K562 (cell line): Measurements from ENCODE around the gene PWWP2A. TPM values are rescaled to one million over a fixed set of nuclear protein-coding genes. Genes with fewer than 3 reads are reported as not detected.
A peak's percentile ranks its signal among the peaks of the same experiment; 100 is the strongest.

Source experiments
- CBX1 ChIP-seq: sonication (generic); IDR thresholded peaks from 2 replicates; pipeline ENCODE4 v1.6.1; 2016; ENCODE audit warnings: antibody characterized with exemption, low read depth, mild to moderate bottlenecking
- CEBPG ChIP-seq, 3 experiments: fragments of 200-800 bp in 1 of 3; sonication (Bioruptor generic) in 1 of 3; sonication (generic) in 1 of 3; formaldehyde crosslinking in 1 of 3; IDR thresholded peaks in 2 of 3; conservative IDR thresholded peaks in 1 of 3; 2 replicates each; pipeline versions ENCODE4 v1.6.1 to v1.8.0; 2016 to 2022; ENCODE audit warnings: missing compliant biosample characterization in 2 of 3, missing genetic modification characterization in 2 of 3, mild to moderate bottlenecking in 1 of 3, missing genetic modification reagents in 1 of 3
- HDAC2 ChIP-seq: fragments of 450-650 bp; IDR thresholded peaks from 2 replicates; pipeline ENCODE4 v1.6.1; 2016; ENCODE audit warnings: mild to moderate bottlenecking
- HNRNPLL ChIP-seq: fragments of 200-400 bp; formaldehyde crosslinking; IDR thresholded peaks from 2 replicates; pipeline ENCODE4 v1.6.1; 2017; ENCODE audit warnings: low read length, low read depth, mild to moderate bottlenecking; ENCODE audit not compliant: poor library complexity, severe bottlenecking
- ILK ChIP-seq: fragments of 450-650 bp; IDR thresholded peaks from 2 replicates; pipeline ENCODE4 v1.6.1; 2016; ENCODE audit warnings: missing genetic modification characterization, low read depth, mild to moderate bottlenecking, missing compliant biosample characterization, moderate library complexity, borderline replicate concordance
- KDM1A ChIP-seq, 2 experiments: fragments of 450-650 bp; IDR thresholded peaks; 2 replicates each; pipeline ENCODE4 v1.6.1; 2016; ENCODE audit warnings: mild to moderate bottlenecking in 2 of 2
- MAFK ChIP-seq: IDR thresholded peaks from 2 replicates; pipeline ENCODE4 v1.6.1; 2011; ENCODE audit warnings: low read length, improper control_type of control experiment
- MYNN ChIP-seq, 2 experiments: sonication (generic); formaldehyde crosslinking in 1 of 2; IDR thresholded peaks; 2 replicates each; pipeline versions ENCODE4 v1.5.0 to v1.6.1; 2016 to 2020; ENCODE audit warnings: antibody characterized with exemption in 1 of 2, missing genetic modification reagents in 1 of 2
- NRF1 ChIP-seq, 2 experiments: fragments of 450-650 bp; IDR thresholded peaks in 1 of 2; conservative IDR thresholded peaks in 1 of 2; 2 replicates each; pipeline ENCODE4 v1.6.1; 2014; ENCODE audit warnings: mild to moderate bottlenecking in 2 of 2
- RCOR1 ChIP-seq, 2 experiments: IDR thresholded peaks; 2 replicates each; pipeline ENCODE4 v1.6.1; 2012; ENCODE audit warnings: low read depth in 2 of 2, low read length in 2 of 2, borderline replicate concordance in 1 of 2, improper control_type of control experiment in 1 of 2
- ZNF263 ChIP-seq: sonication (generic); formaldehyde crosslinking; IDR thresholded peaks from 2 replicates; pipeline ENCODE4 v1.8.0; 2022; ENCODE audit warnings: mild to moderate bottlenecking, missing genetic modification reagents, borderline replicate concordance
- polyA plus RNA-seq, 8 experiments: library from polyadenylated mRNA; depleted of rRNA in 4 of 8; stranded (reverse) in 5 of 8; unstranded in 3 of 8; fragments of >200 nt; fragmentation: Nextera tagmentation in 2 of 8; fragmentation: Illumina TruSeq in 1 of 8; extraction: Ambion mirVana in 2 of 8; extraction: Trizol in 1 of 8; gene quantifications; 2 replicates each; pipeline versions ENCODE4 v1.2.1 to v1.2.3, GENCODE V29; 2011 to 2014; ENCODE audit warnings: inconsistent platforms in 1 of 8, missing spikeins in 1 of 8
- total RNA-seq, 7 experiments: library from RNA; depleted of rRNA in 6 of 7; stranded (reverse); fragments of >200 nt in 6 of 7; fragmentation: Illumina TruSeq in 2 of 7; extraction: Trizol in 2 of 7; gene quantifications; 2 replicates each; pipeline versions ENCODE4 v1.2.1 to v1.2.3, GENCODE V29; 2011 to 2021; ENCODE audit warnings: low replicate concordance in 1 of 7
- TF ChIP-seq, protein P1 (sequence below): fragments of 450-650 bp; IDR thresholded peaks from 2 replicates; pipeline ENCODE4 v1.6.1; 2016; ENCODE audit warnings: mild to moderate bottlenecking, moderate library complexity
- TF ChIP-seq, protein P2 (sequence below), 2 experiments: fragments of 450-650 bp in 1 of 2; IDR thresholded peaks; 2 replicates each; pipeline ENCODE4 v1.6.1; 2011 to 2017; ENCODE audit warnings: low read depth in 2 of 2, antibody characterized with exemption in 1 of 2, borderline replicate concordance in 1 of 2, low read length in 1 of 2, mild to moderate bottlenecking in 1 of 2, mixed read lengths in 1 of 2; ENCODE audit not compliant: control insufficient read depth in 1 of 2

Gene PWWP2A
- total and polyA plus RNA-seq, 9 of the 15 experiments (the other 6 are each of a cell fraction or from before 2014, with no cell fraction given): 2.7 to 26.3 (median 14.6) TPM

DNA sequence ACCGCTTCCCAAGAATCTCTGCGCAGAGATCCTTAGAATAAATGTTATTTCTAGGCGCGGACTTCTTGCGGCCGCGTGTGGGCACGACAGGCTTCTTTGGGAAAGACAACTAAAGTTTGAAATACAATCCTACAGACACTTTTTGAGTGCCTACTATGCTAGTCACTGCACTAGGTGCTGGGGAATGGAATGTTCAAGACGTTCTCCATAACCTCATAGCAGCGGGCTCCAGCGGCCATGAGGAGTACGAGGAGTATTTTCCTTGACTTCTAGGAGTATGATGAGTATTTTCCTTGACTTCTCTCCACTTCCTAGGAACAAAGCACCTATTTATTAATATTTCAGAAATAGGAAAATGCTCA is 636 bp upstream of the PWWP2A start (continued):
- TF ChIP-seq, protein P1, sequence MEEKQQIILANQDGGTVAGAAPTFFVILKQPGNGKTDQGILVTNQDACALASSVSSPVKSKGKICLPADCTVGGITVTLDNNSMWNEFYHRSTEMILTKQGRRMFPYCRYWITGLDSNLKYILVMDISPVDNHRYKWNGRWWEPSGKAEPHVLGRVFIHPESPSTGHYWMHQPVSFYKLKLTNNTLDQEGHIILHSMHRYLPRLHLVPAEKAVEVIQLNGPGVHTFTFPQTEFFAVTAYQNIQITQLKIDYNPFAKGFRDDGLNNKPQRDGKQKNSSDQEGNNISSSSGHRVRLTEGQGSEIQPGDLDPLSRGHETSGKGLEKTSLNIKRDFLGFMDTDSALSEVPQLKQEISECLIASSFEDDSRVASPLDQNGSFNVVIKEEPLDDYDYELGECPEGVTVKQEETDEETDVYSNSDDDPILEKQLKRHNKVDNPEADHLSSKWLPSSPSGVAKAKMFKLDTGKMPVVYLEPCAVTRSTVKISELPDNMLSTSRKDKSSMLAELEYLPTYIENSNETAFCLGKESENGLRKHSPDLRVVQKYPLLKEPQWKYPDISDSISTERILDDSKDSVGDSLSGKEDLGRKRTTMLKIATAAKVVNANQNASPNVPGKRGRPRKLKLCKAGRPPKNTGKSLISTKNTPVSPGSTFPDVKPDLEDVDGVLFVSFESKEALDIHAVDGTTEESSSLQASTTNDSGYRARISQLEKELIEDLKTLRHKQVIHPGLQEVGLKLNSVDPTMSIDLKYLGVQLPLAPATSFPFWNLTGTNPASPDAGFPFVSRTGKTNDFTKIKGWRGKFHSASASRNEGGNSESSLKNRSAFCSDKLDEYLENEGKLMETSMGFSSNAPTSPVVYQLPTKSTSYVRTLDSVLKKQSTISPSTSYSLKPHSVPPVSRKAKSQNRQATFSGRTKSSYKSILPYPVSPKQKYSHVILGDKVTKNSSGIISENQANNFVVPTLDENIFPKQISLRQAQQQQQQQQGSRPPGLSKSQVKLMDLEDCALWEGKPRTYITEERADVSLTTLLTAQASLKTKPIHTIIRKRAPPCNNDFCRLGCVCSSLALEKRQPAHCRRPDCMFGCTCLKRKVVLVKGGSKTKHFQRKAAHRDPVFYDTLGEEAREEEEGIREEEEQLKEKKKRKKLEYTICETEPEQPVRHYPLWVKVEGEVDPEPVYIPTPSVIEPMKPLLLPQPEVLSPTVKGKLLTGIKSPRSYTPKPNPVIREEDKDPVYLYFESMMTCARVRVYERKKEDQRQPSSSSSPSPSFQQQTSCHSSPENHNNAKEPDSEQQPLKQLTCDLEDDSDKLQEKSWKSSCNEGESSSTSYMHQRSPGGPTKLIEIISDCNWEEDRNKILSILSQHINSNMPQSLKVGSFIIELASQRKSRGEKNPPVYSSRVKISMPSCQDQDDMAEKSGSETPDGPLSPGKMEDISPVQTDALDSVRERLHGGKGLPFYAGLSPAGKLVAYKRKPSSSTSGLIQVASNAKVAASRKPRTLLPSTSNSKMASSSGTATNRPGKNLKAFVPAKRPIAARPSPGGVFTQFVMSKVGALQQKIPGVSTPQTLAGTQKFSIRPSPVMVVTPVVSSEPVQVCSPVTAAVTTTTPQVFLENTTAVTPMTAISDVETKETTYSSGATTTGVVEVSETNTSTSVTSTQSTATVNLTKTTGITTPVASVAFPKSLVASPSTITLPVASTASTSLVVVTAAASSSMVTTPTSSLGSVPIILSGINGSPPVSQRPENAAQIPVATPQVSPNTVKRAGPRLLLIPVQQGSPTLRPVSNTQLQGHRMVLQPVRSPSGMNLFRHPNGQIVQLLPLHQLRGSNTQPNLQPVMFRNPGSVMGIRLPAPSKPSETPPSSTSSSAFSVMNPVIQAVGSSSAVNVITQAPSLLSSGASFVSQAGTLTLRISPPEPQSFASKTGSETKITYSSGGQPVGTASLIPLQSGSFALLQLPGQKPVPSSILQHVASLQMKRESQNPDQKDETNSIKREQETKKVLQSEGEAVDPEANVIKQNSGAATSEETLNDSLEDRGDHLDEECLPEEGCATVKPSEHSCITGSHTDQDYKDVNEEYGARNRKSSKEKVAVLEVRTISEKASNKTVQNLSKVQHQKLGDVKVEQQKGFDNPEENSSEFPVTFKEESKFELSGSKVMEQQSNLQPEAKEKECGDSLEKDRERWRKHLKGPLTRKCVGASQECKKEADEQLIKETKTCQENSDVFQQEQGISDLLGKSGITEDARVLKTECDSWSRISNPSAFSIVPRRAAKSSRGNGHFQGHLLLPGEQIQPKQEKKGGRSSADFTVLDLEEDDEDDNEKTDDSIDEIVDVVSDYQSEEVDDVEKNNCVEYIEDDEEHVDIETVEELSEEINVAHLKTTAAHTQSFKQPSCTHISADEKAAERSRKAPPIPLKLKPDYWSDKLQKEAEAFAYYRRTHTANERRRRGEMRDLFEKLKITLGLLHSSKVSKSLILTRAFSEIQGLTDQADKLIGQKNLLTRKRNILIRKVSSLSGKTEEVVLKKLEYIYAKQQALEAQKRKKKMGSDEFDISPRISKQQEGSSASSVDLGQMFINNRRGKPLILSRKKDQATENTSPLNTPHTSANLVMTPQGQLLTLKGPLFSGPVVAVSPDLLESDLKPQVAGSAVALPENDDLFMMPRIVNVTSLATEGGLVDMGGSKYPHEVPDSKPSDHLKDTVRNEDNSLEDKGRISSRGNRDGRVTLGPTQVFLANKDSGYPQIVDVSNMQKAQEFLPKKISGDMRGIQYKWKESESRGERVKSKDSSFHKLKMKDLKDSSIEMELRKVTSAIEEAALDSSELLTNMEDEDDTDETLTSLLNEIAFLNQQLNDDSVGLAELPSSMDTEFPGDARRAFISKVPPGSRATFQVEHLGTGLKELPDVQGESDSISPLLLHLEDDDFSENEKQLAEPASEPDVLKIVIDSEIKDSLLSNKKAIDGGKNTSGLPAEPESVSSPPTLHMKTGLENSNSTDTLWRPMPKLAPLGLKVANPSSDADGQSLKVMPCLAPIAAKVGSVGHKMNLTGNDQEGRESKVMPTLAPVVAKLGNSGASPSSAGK: peak; percentile 4; the same call in 1 of the 2 replicates
- TF ChIP-seq ZNF263 (CRISPR knock-in tag) (no peak), HNRNPLL (no peak), KDM1A (IDR thresholded peaks at IDR 0.05) (peak; percentile 99), RCOR1 (IDR thresholded peaks at IDR 0.05; ENCODE audit: borderline replicate concordance in 1 of 2, low read depth in 2 of 2, low read length in 2 of 2) (peak; percentile 98 to 100), NRF1 (conservative IDR thresholded peaks at IDR 0.05 in 1 of 2, IDR thresholded peaks at IDR 0.05 in 1 of 2) (peak in 1 of 2 experiments; percentile 9; a peak in 1 of 4 replicates), CEBPG (CRISPR knock-in tag; IDR thresholded peaks at IDR 0.05) (no peak), CEBPG (tag; conservative IDR thresholded peaks at IDR 0.05 in 1 of 2, IDR thresholded peaks at IDR 0.05 in 1 of 2) (no peak), CBX1 (no peak), ILK (no peak), MYNN (IDR thresholded peaks at IDR 0.05) (no peak), MYNN (CRISPR knock-in tag; IDR thresholded peaks at IDR 0.05) (no peak), MAFK (no peak), HDAC2 (peak; percentile 99)
- TF ChIP-seq, protein P2, sequence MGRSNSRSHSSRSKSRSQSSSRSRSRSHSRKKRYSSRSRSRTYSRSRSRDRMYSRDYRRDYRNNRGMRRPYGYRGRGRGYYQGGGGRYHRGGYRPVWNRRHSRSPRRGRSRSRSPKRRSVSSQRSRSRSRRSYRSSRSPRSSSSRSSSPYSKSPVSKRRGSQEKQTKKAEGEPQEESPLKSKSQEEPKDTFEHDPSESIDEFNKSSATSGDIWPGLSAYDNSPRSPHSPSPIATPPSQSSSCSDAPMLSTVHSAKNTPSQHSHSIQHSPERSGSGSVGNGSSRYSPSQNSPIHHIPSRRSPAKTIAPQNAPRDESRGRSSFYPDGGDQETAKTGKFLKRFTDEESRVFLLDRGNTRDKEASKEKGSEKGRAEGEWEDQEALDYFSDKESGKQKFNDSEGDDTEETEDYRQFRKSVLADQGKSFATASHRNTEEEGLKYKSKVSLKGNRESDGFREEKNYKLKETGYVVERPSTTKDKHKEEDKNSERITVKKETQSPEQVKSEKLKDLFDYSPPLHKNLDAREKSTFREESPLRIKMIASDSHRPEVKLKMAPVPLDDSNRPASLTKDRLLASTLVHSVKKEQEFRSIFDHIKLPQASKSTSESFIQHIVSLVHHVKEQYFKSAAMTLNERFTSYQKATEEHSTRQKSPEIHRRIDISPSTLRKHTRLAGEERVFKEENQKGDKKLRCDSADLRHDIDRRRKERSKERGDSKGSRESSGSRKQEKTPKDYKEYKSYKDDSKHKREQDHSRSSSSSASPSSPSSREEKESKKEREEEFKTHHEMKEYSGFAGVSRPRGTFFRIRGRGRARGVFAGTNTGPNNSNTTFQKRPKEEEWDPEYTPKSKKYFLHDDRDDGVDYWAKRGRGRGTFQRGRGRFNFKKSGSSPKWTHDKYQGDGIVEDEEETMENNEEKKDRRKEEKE (IDR thresholded peaks at IDR 0.05; ENCODE audit: borderline replicate concordance in 1 of 2, control insufficient read depth in 1 of 2, low read depth in 2 of 2, low read length in 1 of 2): no peak
